Dendritic cell treated with granulocyte-macrophage colony-stimulating factor and Interleukin-4, amounts not matched to agents 40 ng/mL and 50 ng/mL, for 4 days (primary cell): Measurements from ENCODE around the gene CDC42BPB.
A peak's percentile ranks its signal among the peaks of the same experiment; 100 is the strongest.

Experiments
- H3K27ac Mint-ChIP-seq: one replicate; pipeline ENCODE4 v1.8.0; 2022; ENCODE audit warnings: mild to moderate bottlenecking, mixed read lengths
- H3K27me3 Mint-ChIP-seq: one replicate; pipeline ENCODE4 v1.8.0; 2022; ENCODE audit warnings: mild to moderate bottlenecking, mixed read lengths
- H3K36me3 Mint-ChIP-seq: one replicate; pipeline ENCODE4 v1.8.0; 2022; ENCODE audit warnings: low read depth, mixed read lengths
- H3K4me1 Mint-ChIP-seq: one replicate; pipeline ENCODE4 v1.8.0; 2022; ENCODE audit warnings: low read depth, mixed read lengths
- H3K4me3 Mint-ChIP-seq: one replicate; pipeline ENCODE4 v1.8.0; 2022; ENCODE audit warnings: mild to moderate bottlenecking, moderate library complexity, mixed read lengths
- H3K9me3 Mint-ChIP-seq: one replicate; pipeline ENCODE4 v1.8.0; 2022; ENCODE audit warnings: mixed read lengths
- intact Hi-C: fragments of 100-400 bp; cut with micrococcal nuclease; formaldehyde crosslinking; loops from one replicate; pipeline ENCODE4 v1.15.0; 2022

Gene CDC42BPB, protein sequence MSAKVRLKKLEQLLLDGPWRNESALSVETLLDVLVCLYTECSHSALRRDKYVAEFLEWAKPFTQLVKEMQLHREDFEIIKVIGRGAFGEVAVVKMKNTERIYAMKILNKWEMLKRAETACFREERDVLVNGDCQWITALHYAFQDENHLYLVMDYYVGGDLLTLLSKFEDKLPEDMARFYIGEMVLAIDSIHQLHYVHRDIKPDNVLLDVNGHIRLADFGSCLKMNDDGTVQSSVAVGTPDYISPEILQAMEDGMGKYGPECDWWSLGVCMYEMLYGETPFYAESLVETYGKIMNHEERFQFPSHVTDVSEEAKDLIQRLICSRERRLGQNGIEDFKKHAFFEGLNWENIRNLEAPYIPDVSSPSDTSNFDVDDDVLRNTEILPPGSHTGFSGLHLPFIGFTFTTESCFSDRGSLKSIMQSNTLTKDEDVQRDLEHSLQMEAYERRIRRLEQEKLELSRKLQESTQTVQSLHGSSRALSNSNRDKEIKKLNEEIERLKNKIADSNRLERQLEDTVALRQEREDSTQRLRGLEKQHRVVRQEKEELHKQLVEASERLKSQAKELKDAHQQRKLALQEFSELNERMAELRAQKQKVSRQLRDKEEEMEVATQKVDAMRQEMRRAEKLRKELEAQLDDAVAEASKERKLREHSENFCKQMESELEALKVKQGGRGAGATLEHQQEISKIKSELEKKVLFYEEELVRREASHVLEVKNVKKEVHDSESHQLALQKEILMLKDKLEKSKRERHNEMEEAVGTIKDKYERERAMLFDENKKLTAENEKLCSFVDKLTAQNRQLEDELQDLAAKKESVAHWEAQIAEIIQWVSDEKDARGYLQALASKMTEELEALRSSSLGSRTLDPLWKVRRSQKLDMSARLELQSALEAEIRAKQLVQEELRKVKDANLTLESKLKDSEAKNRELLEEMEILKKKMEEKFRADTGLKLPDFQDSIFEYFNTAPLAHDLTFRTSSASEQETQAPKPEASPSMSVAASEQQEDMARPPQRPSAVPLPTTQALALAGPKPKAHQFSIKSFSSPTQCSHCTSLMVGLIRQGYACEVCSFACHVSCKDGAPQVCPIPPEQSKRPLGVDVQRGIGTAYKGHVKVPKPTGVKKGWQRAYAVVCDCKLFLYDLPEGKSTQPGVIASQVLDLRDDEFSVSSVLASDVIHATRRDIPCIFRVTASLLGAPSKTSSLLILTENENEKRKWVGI (N-terminal part only)

DNA sequence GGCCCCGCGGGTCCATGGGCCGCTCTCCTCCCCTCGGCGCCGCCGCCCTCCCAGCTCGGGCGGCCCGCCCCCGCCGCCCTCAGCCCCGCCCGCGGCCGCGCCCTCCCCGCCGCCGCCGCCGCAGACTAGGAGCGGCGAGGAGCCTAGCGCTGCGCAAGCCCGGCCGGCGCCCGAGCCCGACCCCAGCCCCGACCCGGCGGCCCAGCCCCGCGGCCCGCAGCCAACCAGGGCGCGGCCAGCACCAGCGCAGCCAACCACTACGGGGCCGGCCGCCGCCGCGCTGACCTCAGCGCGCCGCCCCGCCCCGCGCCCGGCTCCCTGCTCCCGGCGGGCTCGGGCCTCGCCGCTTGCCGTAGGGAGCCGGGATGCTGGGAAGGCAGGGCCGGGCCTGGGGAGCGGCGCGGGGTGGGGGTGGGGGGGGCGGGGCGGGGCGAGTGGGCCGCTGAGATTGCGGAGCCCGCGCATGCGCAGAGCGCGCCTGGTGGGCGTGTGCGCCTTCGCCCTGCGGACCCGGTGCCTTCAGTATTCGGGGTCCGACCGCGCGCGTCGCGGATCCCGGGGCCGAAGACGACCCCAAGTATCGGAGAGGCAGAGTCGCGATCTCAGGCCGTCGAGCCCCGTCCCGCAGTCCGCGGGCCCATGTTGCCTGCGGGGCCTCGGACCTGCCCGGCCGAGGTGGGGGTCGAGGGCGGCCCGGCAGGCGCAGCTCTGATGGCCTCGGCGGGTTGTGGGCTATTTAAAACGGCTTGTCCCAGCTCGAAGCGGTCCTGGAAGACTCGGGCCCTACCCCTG is at the start of gene CDC42BPB:
CDC42BPB (minus strand) TSS at position 178 of the 792 bp plus-strand sequence. CDS start 376 bp downstream, outside the sequence.
- Mint-ChIP-seq H3K27ac (peak within 1 kb of the TSS; percentile 75), H3K4me3 (peak within 1 kb of the TSS; percentile 92)

DNA sequence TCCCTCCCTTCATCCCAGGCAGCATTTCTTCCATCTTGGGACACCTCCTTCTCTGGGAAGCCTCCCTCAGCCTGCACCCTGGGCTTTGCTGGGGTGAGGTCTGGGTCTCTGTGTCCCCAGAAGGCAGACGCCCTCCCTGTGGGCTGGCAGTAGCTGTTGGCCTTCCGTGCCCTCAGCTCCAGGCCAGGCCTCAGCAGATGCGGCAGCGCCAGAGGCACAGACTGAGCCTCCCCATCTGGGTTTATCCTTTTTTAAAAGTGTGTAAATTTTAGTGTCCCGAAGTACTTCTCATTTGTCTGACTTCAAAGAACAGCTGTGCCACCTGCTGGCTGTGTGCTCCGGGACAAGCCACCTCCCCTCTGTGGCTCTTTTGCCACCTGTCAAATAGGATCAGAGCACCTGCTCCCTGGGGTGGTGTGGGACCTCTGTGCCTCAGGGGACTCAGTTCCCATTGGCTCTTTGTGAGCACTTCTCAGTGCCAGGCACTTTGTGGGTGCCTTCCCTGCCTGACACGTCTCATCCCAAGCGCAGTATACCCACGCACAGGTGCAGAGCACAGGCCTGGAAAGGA is 48.3 kb upstream of the CDC42BPB start:
- intact Hi-C loops, result loop anchor here (1.0 to 2.0 kb wide), 3 partner anchors 35 to 187 kb away; no protein-coding TSS in a partner anchor
- Mint-ChIP-seq H3K27me3 (peaks cover 63% of the 10 kb centered on the region), H3K27ac (no peak overlapping the region), H3K36me3 (no peaks in the 10 kb centered on the region), H3K4me1 (peaks cover 52% of the 10 kb centered on the region), H3K9me3 (no peaks in the 10 kb centered on the region), H3K4me3 (no peak overlapping the region)

More for the DNA sequence above, at the start of gene CDC42BPB:
- Mint-ChIP-seq H3K27me3 (peaks cover 41% of the 10 kb centered on the region), H3K9me3 (no peaks in the 10 kb centered on the region), H3K36me3 (peaks cover 13% of the 10 kb centered on the region), H3K4me1 (peaks cover 48% of the 10 kb centered on the region)
- intact Hi-C loops, result no loop called here

DNA sequence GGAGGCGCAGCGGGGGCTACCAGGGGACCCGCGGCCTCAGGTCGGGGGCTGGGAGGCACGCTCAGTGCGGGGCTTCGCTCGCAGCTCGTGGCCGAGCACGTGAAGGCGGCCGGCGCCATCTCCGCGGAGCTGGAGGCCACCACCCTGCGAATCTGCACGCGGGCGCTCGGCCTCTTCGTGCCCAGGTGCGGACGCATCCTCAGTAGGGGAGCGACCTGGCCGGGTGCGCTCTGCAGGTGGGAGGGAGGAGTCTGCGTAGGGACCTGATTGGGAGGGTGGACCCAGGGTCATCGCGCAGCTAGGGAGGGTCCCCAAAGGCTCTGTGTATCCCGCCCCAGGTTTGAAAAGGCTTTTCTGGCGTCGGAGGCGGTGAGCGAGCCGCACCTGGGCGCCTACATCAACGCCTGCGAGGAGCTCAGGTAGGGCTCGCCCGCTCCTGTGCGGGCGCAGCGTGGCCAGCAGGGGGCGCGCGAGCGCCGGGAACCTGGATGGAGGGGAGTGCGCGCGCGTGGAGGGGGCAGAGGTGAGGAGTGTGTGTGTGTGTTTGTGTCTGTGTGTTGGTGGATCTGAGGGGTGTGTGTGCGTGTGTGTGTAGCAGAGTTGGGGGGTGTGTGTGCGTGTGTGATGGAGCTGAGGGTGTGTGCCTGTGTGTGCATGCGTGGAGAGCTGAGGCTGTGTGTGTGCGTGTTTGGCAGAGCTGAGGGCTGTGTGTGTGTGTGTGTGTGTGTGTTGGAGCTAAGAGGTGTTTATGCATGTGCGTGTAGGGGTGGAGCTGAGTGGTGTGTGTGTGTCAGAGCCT is 47.5 kb upstream of the CDC42BPB start:
- intact Hi-C loops, result loop anchor here (1.0 to 2.0 kb wide), 3 partner anchors 36 to 188 kb away; no protein-coding TSS in a partner anchor
- peaks cover 66% of the 10 kb centered on the region for H3K27me3 Mint-ChIP-seq
- no peaks in the 10 kb centered on the region for H3K36me3 Mint-ChIP-seq
- no peak overlapping the region for H3K27ac Mint-ChIP-seq
- no peaks in the 10 kb centered on the region for H3K9me3 Mint-ChIP-seq
- peaks cover 44% of the 10 kb centered on the region for H3K4me1 Mint-ChIP-seq
- no peak overlapping the region for H3K4me3 Mint-ChIP-seq

DNA sequence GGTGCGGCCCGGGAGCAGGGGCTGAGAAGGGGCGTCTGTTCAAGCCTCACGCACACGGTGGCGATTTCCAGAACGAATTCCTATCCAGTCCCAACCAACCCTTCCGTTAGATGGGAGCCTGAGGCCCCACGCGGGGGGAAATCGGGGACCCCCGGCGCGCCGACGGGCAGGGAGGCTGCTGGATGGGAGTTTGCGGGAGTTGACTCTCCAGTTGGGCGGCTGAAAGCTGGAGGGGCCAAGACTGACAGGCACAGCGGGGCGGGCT is 47.0 kb upstream of the CDC42BPB start:
- intact Hi-C loops, result loop anchor here (2.0 kb wide), 2 partner anchors 36 to 188 kb away; no protein-coding TSS in a partner anchor
- Mint-ChIP-seq H3K27ac (no peak overlapping the region), H3K4me3 (no peak overlapping the region), H3K27me3 (peaks cover 64% of the 10 kb centered on the region), H3K9me3 (no peaks in the 10 kb centered on the region), H3K4me1 (peaks cover 39% of the 10 kb centered on the region), H3K36me3 (no peaks in the 10 kb centered on the region)

DNA sequence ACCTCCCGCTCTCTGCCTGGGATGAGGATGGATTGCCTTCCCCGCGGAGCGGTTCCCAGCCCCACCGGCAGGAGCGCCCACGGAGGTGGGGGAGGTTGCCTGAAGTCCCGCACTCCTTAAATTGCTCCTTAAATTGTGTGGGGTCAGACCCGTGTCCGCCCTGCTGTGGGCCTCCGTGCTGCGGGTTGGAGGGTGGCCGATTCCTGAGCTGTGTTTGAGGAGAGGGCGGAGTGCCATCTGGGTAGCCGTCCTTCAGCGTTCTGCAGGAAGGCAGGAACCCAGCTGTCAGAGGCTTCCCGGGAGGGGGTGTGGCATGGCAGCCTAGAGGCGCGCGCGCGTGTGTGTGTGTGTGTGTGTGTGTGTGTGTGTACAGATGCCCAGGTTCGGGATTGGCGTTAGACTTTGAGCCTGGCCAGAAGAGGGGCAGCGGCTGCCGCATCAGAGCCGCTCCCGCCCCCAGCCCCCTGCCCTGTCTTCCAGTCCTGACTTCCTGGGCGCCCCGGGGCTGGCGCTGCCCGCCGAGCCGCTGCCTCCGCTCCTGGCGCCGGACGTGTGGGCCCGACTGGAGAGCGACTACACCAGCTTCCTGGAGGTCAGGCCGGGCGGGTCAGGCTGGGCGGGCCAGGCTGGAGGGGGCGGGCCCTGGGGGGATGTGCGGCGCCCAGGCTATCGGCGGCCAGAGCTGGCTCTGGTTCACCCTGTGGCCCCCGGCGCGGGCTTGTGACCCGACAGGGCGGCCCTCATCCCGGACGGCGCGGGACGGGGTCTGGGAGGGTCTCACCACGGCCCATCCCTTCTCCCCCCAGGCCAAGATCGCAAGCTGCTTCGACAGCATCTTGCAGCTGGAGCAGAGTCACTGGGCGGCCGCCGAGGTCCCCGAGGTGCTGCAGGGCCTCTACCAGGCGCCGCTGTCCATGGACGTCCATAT is 46.4 kb upstream of the CDC42BPB start:
- Mint-ChIP-seq H3K4me1 (peaks cover 37% of the 10 kb centered on the region), H3K27ac (no peak overlapping the region), H3K9me3 (no peaks in the 10 kb centered on the region), H3K27me3 (peaks cover 64% of the 10 kb centered on the region), H3K36me3 (no peaks in the 10 kb centered on the region), H3K4me3 (peak overlapping the region; percentile 46)
- intact Hi-C loops, result loop anchor here (2.0 kb wide), 2 partner anchors 37 to 189 kb away; no protein-coding TSS in a partner anchor

DNA sequence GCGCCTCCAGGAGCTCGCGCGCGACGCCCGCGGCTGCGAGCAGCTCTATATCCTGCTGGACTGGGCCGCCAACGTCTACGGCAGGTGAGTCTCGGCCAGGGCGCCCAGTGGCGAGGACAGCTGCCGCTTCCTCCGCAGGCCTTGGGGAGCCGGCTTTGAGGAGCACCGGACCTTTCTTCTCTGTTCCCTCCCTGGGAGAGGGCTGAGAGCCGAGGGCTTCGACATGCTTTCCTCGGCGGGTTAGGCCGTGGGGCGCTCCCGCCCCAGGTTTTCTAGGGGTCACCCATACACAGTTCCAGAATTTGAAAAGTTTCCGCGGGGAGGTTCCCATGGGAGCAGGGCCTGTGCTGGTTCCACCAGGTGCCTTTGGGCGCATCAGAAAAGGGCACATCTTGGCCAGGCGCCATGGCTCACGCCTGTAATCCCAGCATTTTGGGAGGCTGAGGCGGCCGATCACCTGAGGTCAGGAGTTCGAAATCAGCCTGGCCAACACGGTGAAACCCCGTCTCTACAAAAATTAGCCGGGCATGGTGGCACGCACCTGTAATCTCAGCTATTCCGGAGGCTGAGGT is 45.4 kb upstream of the CDC42BPB start:
- Mint-ChIP-seq H3K27me3 (peaks cover 70% of the 10 kb centered on the region), H3K9me3 (no peaks in the 10 kb centered on the region), H3K4me1 (peaks cover 28% of the 10 kb centered on the region), H3K36me3 (no peaks in the 10 kb centered on the region), H3K4me3 (no peak overlapping the region), H3K27ac (no peak overlapping the region)
- intact Hi-C loops, result no loop called here

- H3K27ac Mint-ChIP-seq, result no peak overlapping the region
- intact Hi-C loops, result no loop called here
- peaks cover 74% of the 10 kb centered on the region for H3K27me3 Mint-ChIP-seq
Observed at GRCh38 chr14:103101963-103102688, 44.8 kb upstream of the CDC42BPB start.

DNA sequence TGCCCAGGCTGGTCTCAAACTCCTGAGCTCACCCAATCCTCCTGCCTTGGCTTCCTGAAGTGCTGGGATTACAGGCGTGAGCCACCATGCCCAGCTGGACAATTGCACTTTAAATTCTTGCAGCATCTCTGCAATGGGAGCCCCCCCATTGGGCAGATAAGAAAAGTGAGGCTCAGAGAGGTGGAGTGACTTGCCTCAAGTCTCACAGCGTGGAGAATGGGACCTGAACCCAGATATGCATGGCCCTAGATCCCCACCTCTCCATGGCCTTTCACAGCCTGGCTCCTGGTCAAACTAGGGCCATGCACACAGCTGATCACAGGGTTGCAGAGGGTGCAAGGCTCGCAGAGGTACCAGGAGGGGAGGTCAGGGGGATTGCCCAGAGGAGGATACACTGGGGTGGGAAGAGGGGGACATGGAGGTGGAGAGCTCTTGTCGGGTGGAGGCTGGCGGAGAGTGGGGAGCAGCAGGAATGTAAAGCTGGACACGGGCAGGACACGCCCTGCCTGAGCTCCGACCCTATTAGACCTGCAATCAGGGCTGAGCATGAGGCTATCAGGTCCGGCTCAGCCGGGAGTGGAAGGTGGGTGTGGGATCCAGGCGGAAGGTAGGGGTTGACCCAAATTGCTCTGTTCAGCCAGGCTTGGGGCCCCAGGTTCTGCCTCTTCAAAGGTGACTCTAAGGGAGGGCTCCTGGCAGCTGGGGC is 44.1 kb upstream of the CDC42BPB start:
- intact Hi-C loops, result no loop called here

More at GRCh38 chr14:103101963-103102688, 44.8 kb upstream of the CDC42BPB start:
- H3K9me3 Mint-ChIP-seq, result no peaks in the 10 kb centered on the region
- H3K4me3 Mint-ChIP-seq, result no peak overlapping the region
- H3K36me3 Mint-ChIP-seq, result no peaks in the 10 kb centered on the region
- H3K4me1 Mint-ChIP-seq, result peaks cover 28% of the 10 kb centered on the region

DNA sequence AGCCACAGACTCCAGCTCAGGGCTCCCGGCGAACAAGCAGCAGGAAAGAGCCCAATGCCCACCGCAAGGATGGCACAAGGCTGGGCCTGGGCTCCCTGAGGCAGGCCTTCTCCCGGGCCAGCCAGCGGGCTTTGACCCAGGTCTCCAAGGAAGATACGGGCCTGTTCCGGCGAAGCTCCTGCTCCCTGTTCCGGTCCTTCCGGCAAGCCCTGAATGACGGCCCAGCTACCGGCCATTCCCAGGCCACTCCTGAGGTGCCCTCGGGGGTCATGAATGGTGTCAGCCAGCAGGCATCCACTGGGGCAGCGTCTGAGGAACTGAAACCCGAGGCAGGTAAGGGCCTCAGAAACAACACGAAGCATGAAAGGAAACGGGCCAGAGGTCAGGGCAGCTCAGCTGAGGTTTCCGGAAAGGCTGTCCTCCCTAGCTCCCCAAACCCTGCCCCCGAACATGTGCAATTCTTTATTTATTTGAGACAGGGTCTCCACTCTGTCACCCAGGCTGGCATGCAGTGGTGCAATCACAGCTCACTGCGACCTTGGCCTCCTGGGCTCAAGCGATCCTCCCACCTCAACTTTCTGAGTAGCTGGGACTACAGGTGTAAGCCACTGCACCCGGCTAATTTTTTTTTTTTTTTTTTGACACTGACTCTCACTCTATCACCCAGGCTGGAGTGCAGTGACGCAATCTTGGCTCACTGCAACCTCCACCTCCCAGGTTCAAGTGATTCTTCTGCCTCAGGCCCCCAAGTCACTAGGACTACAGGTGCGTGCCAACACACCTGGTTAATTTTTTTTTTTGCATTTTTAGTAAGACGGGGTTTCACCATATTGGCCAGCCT is 43.2 kb upstream of the CDC42BPB start:
- intact Hi-C loops, result no loop called here
- no peak overlapping the region for H3K27ac Mint-ChIP-seq

More for the DNA sequence above, 44.1 kb upstream of the CDC42BPB start:
- Mint-ChIP-seq H3K4me1 (peaks cover 28% of the 10 kb centered on the region), H3K36me3 (no peaks in the 10 kb centered on the region), H3K27ac (no peak overlapping the region), H3K27me3 (peaks cover 77% of the 10 kb centered on the region), H3K9me3 (no peaks in the 10 kb centered on the region), H3K4me3 (no peak overlapping the region)

More for the DNA sequence above, 43.2 kb upstream of the CDC42BPB start:
- H3K4me1 Mint-ChIP-seq, result peaks cover 21% of the 10 kb centered on the region
- H3K36me3 Mint-ChIP-seq, result no peaks in the 10 kb centered on the region
- peaks cover 73% of the 10 kb centered on the region for H3K27me3 Mint-ChIP-seq
- no peaks in the 10 kb centered on the region for H3K9me3 Mint-ChIP-seq
- H3K4me3 Mint-ChIP-seq, result no peak overlapping the region
